ENCODE results near the gene KLHL17. TPM values are rescaled to one million over a fixed set of nuclear protein-coding genes. Genes with fewer than 3 reads are reported as not detected.

Gene KLHL17
- total and polyA plus RNA-seq, 9 of the 15 experiments (the other 6 are each of a cell fraction or from before 2014, with no cell fraction given), result 0.14 to 84.8 (median 13.0) TPM

DNA sequence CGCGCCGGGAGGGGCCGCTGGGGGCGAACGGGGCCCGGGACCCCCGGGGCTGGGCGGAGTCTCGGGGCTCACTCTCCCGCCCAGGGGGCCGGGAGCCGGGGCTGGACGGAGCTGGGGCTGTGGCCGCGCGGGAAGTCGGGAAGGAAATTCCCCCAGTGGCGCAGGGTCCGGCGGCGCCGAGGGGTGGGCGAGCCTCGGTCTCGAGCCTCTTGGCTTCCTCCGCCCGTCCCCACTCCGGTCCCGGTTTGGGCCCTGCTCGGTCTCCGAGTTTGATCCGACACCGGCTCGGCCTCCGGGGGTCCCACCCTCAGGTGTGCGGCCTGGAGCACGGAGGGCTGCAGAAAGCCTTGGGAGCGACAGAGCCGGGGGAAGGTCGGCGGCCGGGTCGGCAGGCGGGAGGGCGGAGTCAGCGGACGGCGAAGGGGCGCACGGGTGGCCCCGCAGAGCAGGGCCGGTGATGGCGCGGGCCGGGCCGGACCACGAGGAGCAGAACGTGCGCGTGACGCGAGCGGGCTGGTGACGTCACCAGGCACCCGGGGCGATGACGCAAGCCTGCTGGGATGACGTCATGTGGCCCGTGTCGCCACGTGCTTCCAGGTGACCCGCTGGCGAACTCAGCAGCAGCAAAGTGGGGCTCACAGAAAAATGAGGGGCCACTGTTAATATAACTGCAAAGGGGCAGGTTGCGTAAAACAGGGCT lies 40.1 kb downstream of the KLHL17 start (continued):
- TF ChIP-seq SRSF3 (IDR thresholded peaks at IDR 0.05; ENCODE audit: insufficient read depth, low read length) (0 out of 2 replicates have a peak, but pooled peaks have one; percentile 86), PHF8 (IDR thresholded peaks at IDR 0.05; ENCODE audit: borderline replicate concordance, low read length) (peak; percentile 74; the same call in 1 of the 2 replicates), MTA2 (IDR thresholded peaks at IDR 0.05; ENCODE audit: low read depth) (0 out of 2 replicates have a peak, but pooled peaks have one; percentile 6), ZNF668 (CRISPR knock-in tag; IDR thresholded peaks at IDR 0.05) (peak; percentile 74; the same call in 1 of the 2 replicates), SP1 (CRISPR knock-in tag; IDR thresholded peaks at IDR 0.05) (peak; percentile 95), KLF13 (tag; IDR thresholded peaks at IDR 0.05; ENCODE audit: borderline replicate concordance, low read depth) (peak; percentile 51; the same call in 1 of the 2 replicates)
- TF ChIP-seq, protein P1, sequence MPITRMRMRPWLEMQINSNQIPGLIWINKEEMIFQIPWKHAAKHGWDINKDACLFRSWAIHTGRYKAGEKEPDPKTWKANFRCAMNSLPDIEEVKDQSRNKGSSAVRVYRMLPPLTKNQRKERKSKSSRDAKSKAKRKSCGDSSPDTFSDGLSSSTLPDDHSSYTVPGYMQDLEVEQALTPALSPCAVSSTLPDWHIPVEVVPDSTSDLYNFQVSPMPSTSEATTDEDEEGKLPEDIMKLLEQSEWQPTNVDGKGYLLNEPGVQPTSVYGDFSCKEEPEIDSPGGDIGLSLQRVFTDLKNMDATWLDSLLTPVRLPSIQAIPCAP (CRISPR knock-in tag; IDR thresholded peaks at IDR 0.05; ENCODE audit: borderline replicate concordance), result 0 out of 2 replicates have a peak, but pooled peaks have one; percentile 68
- TF ChIP-seq, protein P2, sequence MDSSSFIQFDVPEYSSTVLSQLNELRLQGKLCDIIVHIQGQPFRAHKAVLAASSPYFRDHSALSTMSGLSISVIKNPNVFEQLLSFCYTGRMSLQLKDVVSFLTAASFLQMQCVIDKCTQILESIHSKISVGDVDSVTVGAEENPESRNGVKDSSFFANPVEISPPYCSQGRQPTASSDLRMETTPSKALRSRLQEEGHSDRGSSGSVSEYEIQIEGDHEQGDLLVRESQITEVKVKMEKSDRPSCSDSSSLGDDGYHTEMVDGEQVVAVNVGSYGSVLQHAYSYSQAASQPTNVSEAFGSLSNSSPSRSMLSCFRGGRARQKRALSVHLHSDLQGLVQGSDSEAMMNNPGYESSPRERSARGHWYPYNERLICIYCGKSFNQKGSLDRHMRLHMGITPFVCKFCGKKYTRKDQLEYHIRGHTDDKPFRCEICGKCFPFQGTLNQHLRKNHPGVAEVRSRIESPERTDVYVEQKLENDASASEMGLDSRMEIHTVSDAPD (CRISPR knock-in tag; IDR thresholded peaks at IDR 0.05), result no peak
- TF ChIP-seq, protein P3, sequence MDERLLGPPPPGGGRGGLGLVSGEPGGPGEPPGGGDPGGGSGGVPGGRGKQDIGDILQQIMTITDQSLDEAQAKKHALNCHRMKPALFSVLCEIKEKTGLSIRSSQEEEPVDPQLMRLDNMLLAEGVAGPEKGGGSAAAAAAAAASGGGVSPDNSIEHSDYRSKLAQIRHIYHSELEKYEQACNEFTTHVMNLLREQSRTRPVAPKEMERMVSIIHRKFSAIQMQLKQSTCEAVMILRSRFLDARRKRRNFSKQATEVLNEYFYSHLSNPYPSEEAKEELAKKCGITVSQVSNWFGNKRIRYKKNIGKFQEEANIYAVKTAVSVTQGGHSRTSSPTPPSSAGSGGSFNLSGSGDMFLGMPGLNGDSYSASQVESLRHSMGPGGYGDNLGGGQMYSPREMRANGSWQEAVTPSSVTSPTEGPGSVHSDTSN (CRISPR knock-in tag; IDR thresholded peaks at IDR 0.05; ENCODE audit: low read depth), result no peak
- TF ChIP-seq, protein P3 (tag; conservative IDR thresholded peaks at IDR 0.05; ENCODE audit: low read depth), result no peak
- TF ChIP-seq, protein P4, sequence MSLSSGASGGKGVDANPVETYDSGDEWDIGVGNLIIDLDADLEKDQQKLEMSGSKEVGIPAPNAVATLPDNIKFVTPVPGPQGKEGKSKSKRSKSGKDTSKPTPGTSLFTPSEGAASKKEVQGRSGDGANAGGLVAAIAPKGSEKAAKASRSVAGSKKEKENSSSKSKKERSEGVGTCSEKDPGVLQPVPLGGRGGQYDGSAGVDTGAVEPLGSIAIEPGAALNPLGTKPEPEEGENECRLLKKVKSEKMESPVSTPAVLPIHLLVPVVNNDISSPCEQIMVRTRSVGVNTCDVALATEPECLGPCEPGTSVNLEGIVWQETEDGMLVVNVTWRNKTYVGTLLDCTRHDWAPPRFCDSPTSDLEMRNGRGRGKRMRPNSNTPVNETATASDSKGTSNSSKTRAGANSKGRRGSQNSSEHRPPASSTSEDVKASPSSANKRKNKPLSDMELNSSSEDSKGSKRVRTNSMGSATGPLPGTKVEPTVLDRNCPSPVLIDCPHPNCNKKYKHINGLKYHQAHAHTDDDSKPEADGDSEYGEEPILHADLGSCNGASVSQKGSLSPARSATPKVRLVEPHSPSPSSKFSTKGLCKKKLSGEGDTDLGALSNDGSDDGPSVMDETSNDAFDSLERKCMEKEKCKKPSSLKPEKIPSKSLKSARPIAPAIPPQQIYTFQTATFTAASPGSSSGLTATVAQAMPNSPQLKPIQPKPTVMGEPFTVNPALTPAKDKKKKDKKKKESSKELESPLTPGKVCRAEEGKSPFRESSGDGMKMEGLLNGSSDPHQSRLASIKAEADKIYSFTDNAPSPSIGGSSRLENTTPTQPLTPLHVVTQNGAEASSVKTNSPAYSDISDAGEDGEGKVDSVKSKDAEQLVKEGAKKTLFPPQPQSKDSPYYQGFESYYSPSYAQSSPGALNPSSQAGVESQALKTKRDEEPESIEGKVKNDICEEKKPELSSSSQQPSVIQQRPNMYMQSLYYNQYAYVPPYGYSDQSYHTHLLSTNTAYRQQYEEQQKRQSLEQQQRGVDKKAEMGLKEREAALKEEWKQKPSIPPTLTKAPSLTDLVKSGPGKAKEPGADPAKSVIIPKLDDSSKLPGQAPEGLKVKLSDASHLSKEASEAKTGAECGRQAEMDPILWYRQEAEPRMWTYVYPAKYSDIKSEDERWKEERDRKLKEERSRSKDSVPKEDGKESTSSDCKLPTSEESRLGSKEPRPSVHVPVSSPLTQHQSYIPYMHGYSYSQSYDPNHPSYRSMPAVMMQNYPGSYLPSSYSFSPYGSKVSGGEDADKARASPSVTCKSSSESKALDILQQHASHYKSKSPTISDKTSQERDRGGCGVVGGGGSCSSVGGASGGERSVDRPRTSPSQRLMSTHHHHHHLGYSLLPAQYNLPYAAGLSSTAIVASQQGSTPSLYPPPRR (CRISPR knock-in tag; IDR thresholded peaks at IDR 0.05; ENCODE audit: borderline replicate concordance), result peak; percentile 98
